Small intestine (tissue), 7 donors: ENCODE results near the gene EXD3. TPM values are rescaled to one million over a fixed set of nuclear protein-coding genes. Genes with fewer than 3 reads are reported as not detected.
A peak's percentile ranks its signal among the peaks of the same experiment; 100 is the strongest.

Experiments
- DNase-seq, 2 donors: peaks; one replicate each; pipeline versions ENCODE4 v3.0.0 to v3.0.0-alpha.2; 2013
- FAIRE-seq: peaks from 2 replicates; lab custom pipeline; 2012; peaks lifted over from hg19 to GRCh38; lab: Jason Lieb, UNC
- H3K27ac ChIP-seq, 3 donors: one replicate each; pipeline ENCODE4 v1.5.1; 2013; ENCODE audit warnings: low read length in 2 of 3, mild to moderate bottlenecking in 2 of 3, control low read depth in 1 of 3, inconsistent platforms in 1 of 3, low read depth in 1 of 3, moderate library complexity in 1 of 3
- H3K27me3 ChIP-seq, 3 donors: one replicate each; pipeline ENCODE4 v1.6.1; 2013; ENCODE audit warnings: low read length in 3 of 3, inconsistent platforms in 1 of 3; ENCODE audit not compliant: control insufficient read depth in 3 of 3, insufficient read depth in 3 of 3
- H3K36me3 ChIP-seq, 3 donors: one replicate each; pipeline ENCODE4 v1.6.1; 2013; ENCODE audit warnings: low read length in 3 of 3, inconsistent platforms in 1 of 3, low read depth in 1 of 3, mild to moderate bottlenecking in 1 of 3, moderate library complexity in 1 of 3; ENCODE audit not compliant: control insufficient read depth in 3 of 3, insufficient read depth in 2 of 3
- H3K4me1 ChIP-seq, 3 donors: one replicate each; pipeline ENCODE4 v1.6.1; 2013; ENCODE audit warnings: low read length in 2 of 3, inconsistent platforms in 1 of 3, low read depth in 1 of 3, mild to moderate bottlenecking in 1 of 3, moderate library complexity in 1 of 3; ENCODE audit not compliant: control insufficient read depth in 3 of 3, insufficient read depth in 2 of 3
- H3K4me3 ChIP-seq, 3 donors: one replicate each; pipeline ENCODE4 v1.5.1; 2013; ENCODE audit warnings: low read length in 3 of 3, control low read depth in 1 of 3, inconsistent platforms in 1 of 3, low read depth in 1 of 3, mild to moderate bottlenecking in 1 of 3, moderate library complexity in 1 of 3
- H3K9me3 ChIP-seq, 2 donors: one replicate each; pipeline ENCODE4 v1.6.1; 2013; ENCODE audit warnings: low read depth in 1 of 2, low read length in 1 of 2; ENCODE audit not compliant: control insufficient read depth in 2 of 2, insufficient read depth in 1 of 2
- WGBS, 3 donors: extraction: QIAGEN DNeasy Blood & Tissue Kit; methylation state at CpG; one replicate each; pipeline ENCODE4 v1.1.7; 2013; 5-methylcytosine and 5-hydroxymethylcytosine counted together
- polyA plus RNA-seq, 4 donors: library from polyadenylated mRNA; stranded (reverse) in 3 of 4; unstranded in 1 of 4; fragments of 200-250 nt in 3 of 4; fragments of 120-200 nt in 1 of 4; gene quantifications; one replicate each; pipeline versions ENCODE4 v1.2.1 to v1.2.3, GENCODE V29; 2013
- donor health status: healthy with polysubstance abuse.
- donor health status: control.
- donor health status: control.
- donor health status: Bipolar disorder and iron deficiency.
- donor health status: healthy.

EXD3 gene
- polyA plus RNA-seq, 4 donors = 15.0 to 47.8 (median 32.4) TPM

GRCh38 chr9:137367506-137368430 lies 55.2 kb downstream of the EXD3 start:
- H3K9me3 ChIP-seq = peaks cover 0 to 4% of the 10 kb centered on the region in 2 donors
- peak overlapping the region in 1 of 3 donors; percentile 5 for H3K27ac ChIP-seq
- peaks cover 0 to 59% (median 2%) of the 10 kb centered on the region in 3 donors for H3K36me3 ChIP-seq
- FAIRE-seq (no peak), DNase-seq (no peak)
- peaks cover 0 to 15% (median 0%) of the 10 kb centered on the region in 3 donors for H3K4me1 ChIP-seq
- 82 to 90% (median 90%) methylated on average over 36 to 38 of the region's 38 CpGs for WGBS, 3 donors
- no peak overlapping the region for H3K4me3 ChIP-seq
- no peaks in the 10 kb centered on the region for H3K27me3 ChIP-seq

GRCh38 chr9:137366891-137367381 lies 56.0 kb downstream of the EXD3 start:
- 94 to 97% (median 95%) methylated on average over 19 of the region's 19 CpGs for WGBS, 3 donors
- H3K4me3 ChIP-seq = no peak overlapping the region
- no peak for DNase-seq

GRCh38 chr9:137366445-137366810 lies 56.5 kb downstream of the EXD3 start:
- DNase-seq = no peak
- Histone ChIP-seq H3K36me3 (peaks cover 0 to 46% (median 2%) of the 10 kb centered on the region in 3 donors), H3K27ac (no peak overlapping the region), H3K4me3 (no peak overlapping the region), H3K9me3 (peaks cover 0 to 7% of the 10 kb centered on the region in 2 donors), H3K27me3 (no peaks in the 10 kb centered on the region), H3K4me1 (peaks cover 0 to 15% (median 0%) of the 10 kb centered on the region in 3 donors)
- FAIRE-seq = no peak
- WGBS, 3 donors = 84 to 88% (median 86%) methylated on average over 17 of the region's 17 CpGs

More at GRCh38 chr9:137366891-137367381, 56.0 kb downstream of the EXD3 start:
- peaks cover 0 to 50% (median 2%) of the 10 kb centered on the region in 3 donors for H3K36me3 ChIP-seq
- FAIRE-seq = no peak
- H3K27ac ChIP-seq = no peak overlapping the region
- no peaks in the 10 kb centered on the region for H3K27me3 ChIP-seq
- H3K9me3 ChIP-seq = peaks cover 0 to 7% of the 10 kb centered on the region in 2 donors
- H3K4me1 ChIP-seq = peaks cover 0 to 15% (median 0%) of the 10 kb centered on the region in 3 donors

- H3K4me3 ChIP-seq = no peak overlapping the region
- peaks cover 0 to 14% (median 0%) of the 10 kb centered on the region in 3 donors for H3K4me1 ChIP-seq
- peaks cover 0 to 11% of the 10 kb centered on the region in 2 donors for H3K9me3 ChIP-seq
- DNase-seq (no peak), FAIRE-seq (no peak)
- WGBS, 3 donors = 82 to 88% (median 84%) methylated on average over 20 of the region's 20 CpGs
- peaks cover 0 to 41% (median 2%) of the 10 kb centered on the region in 3 donors for H3K36me3 ChIP-seq
- H3K27ac ChIP-seq = no peak overlapping the region
- no peaks in the 10 kb centered on the region for H3K27me3 ChIP-seq
Observed at GRCh38 chr9:137365552-137366444, 57.2 kb downstream of the EXD3 start.

GRCh38 chr9:137365056-137365455 lies 57.9 kb downstream of the EXD3 start:
- WGBS, 3 donors = 88 to 95% (median 89%) methylated on average over 12 of the region's 12 CpGs
- H3K4me3 ChIP-seq = no peak overlapping the region
- no peak for DNase-seq
- no peak overlapping the region for H3K27ac ChIP-seq
- H3K36me3 ChIP-seq = peaks cover 0 to 35% (median 2%) of the 10 kb centered on the region in 3 donors
- H3K4me1 ChIP-seq = peaks cover 0 to 7% (median 0%) of the 10 kb centered on the region in 3 donors
- no peak for FAIRE-seq
- no peaks in the 10 kb centered on the region for H3K27me3 ChIP-seq
- H3K9me3 ChIP-seq = peaks cover 0 to 11% of the 10 kb centered on the region in 2 donors

GRCh38 chr9:137359850-137360249 lies 63.1 kb downstream of the EXD3 start:
- DNase-seq (no peak), FAIRE-seq (no peak)
- Histone ChIP-seq H3K27ac (no peak overlapping the region), H3K4me1 (no peaks in the 10 kb centered on the region), H3K36me3 (peaks cover 0 to 18% (median 0%) of the 10 kb centered on the region in 3 donors), H3K9me3 (peaks cover 0 to 54% of the 10 kb centered on the region in 2 donors), H3K27me3 (no peaks in the 10 kb centered on the region), H3K4me3 (no peak overlapping the region)
- 80 to 95% methylated on average over 5 of the region's 5 CpGs; no CpG with 5 or more reads in 1 of the 3 donors for WGBS, 3 donors

- 96 to 100% (median 98%) methylated on average over 10 of the region's 10 CpGs for WGBS, 3 donors
- Histone ChIP-seq H3K27ac (no peak overlapping the region), H3K4me3 (no peak overlapping the region), H3K36me3 (peaks cover 0 to 26% (median 0%) of the 10 kb centered on the region in 3 donors), H3K4me1 (no peaks in the 10 kb centered on the region), H3K27me3 (no peaks in the 10 kb centered on the region), H3K9me3 (peaks cover 0 to 51% of the 10 kb centered on the region in 2 donors)
- DNase-seq = no peak
- no peak for FAIRE-seq
Observed at GRCh38 chr9:137358126-137358525, 64.8 kb downstream of the EXD3 start.

- H3K27ac ChIP-seq = no peak overlapping the region
- no peaks in the 10 kb centered on the region for H3K4me1 ChIP-seq
- no peak for DNase-seq
- peaks cover 0 to 48% of the 10 kb centered on the region in 2 donors for H3K9me3 ChIP-seq
- no peak for FAIRE-seq
- H3K4me3 ChIP-seq = no peak overlapping the region
- no peaks in the 10 kb centered on the region for H3K27me3 ChIP-seq
- H3K36me3 ChIP-seq = peaks cover 0 to 26% (median 0%) of the 10 kb centered on the region in 3 donors
- 88 to 94% (median 91%) methylated on average over 4 of the region's 4 CpGs for WGBS, 3 donors
Observed at GRCh38 chr9:137357166-137357565, 65.8 kb downstream of the EXD3 start.
